Fibroblast of skin of scalp (primary cell): Measurements from ENCODE around the gene MAN2C1.
"Not testable (repeated sequence)": the region's sequence is repeated elsewhere in the genome, so short reads cannot be mapped to it uniquely, and the experiment has no call there.

Experiments used
- DNase-seq: peaks from one replicate; pipeline ENCODE4 v3.0.0-alpha.2; 2013

MAN2C1 gene

DNA sequence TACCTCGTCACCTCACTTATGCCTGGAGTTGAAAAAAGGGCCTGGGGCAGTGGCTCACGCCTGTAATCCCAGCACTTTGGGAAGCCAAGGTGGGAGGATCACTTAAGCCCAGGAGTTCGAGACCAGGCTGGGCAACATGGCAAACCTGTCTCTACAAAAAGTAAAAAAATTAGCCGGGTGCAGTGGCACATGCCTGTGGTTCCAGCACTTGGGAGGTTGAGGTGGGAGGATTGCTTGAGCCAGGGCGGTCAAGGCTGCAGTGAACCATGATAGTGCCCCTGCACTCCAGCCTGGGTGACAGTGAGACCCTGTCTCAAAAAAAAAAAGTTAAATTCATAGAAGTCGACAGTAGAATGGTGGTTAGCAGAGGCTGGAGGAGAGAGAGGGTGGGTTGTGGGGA lies 26.2 kb downstream of the MAN2C1 start:
- no peak for DNase-seq

DNA sequence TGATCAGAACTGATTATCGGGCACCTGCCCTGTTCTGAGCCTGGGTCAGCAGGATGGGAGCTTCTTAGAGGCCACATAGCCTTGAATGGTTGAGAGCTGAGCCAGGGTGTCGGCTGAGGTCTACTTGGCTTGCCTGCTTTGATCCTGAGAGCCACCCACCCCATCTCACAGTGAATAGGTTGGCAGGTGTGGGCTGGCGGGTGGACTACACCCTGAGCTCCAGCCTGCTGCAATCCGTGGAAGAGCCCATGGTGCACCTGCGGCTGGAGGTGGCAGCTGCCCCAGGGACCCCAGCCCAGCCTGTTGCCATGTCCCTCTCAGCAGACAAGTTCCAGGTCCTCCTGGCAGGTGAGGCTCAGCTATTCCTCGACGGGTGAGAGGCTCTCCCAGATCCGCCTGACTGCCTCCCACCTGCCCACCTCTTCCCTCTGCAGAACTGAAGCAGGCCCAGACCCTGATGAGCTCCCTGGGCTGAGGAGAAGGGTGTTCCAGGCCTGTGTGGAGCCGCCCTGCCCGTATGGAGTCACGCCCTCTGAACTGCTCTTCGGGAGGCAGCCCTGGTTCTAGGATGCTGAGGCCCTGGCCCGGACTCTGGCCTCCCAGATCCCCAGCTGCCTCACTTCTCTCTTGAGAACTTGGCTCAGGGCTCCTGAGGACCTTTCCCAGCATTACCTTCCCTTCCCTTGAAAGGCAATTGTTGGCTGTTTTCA lies 28.7 kb downstream of the MAN2C1 start:
- DNase-seq: no peak

- no peak for DNase-seq
Measured at GRCh38 chr15:75338661-75339240, 29.7 kb downstream of the MAN2C1 start.

DNA sequence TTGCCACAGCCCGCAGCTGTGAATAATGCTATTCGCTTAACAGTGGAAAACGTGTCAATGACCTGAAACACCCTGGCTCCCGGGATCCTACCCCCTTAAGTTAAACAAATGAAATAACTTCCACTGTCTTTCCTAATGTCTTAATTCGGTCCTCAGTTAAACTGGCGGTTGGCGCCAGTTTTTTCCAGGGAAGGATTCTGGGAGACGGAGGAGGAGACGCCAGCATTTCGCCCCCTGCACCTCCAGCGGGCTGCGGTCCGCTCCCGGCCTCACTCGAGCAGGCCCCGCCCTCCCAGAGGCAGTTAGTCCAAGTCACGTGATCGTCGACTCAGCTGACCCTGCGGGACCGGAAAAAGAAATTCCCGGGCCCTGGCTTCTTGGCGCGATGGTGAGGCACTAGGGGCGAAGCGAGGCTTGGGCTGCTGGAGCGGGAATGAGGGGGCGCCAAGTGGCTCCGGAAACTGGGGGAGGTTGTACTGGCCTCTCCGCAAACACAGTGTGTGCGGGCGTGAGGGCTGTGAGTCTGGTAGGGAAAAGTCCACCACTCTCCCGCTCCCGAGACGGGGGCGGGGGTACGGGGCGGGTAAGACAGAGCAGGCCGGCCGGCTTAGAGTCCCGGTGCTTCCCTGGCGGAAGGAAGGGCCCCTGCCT lies 32.6 kb downstream of the MAN2C1 start, which contains the start of gene COMMD4:
TSS of gene COMMD4 (plus strand) at position 359 of the 651 bp plus-strand sequence. CDS start at position 386, 27 bp downstream.
- peak; percentile 98 for DNase-seq

GRCh38 chr15:75335313-75335704 lies 33.1 kb downstream of the MAN2C1 start:
- DNase-seq: no peak

DNA sequence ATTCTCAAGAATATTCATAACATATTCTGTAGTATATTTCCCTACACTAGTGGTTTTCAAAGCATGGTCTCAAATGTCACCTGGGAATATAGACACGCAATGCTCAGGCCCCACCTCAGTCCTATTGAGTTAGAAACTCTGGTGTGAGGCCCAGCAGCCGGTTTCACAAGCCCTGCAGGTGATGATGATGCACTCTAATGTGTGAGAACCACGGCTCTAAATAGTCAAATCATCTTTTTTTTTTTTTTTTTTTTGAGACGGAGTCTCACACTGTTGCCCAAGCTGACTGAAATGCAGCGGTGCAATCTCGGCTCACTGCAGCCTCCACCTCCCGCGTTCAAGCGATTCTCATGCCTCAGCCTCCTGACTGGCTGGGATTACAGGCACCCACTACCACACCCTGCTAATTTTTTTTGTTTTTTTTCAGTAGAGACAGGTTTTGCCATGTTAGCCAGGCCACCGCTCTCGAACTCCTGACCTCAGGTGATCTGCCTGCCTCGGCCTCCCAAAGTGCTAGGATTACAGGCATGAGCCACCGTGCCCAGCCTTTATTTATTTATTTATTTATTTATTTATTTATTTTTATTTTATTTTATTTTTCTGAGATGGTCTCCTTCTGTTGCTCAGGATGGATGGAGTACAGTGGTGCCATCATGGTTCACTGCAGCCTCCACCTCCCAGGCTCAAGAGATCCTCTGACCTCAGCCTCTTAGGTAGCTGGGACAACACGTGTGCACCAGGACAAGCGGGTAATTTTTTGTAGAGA lies 34.6 kb downstream of the MAN2C1 start:
- DNase-seq: not testable (repeated sequence)

DNA sequence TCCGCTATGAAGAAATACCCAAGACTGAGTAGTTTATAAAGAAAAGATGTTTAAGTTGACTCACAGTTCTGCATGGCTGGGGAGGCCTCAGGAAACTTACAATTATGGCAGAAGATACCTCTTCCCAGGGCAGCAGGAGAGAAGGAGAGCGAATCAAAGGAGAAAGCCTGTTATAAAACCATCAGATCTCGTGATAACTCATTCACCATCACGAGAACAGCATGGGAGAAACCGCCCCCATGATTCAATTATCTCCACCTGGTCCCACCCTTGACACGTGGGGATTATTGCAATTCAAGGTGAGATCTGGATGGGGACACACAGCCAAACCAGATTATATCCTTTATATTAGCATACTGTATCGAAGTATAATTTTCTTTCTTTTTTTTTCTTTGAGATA lies 36.3 kb downstream of the MAN2C1 start:
- not testable (repeated sequence) for DNase-seq

- DNase-seq: no peak
Measured at GRCh38 chr15:75329571-75329970, 38.8 kb downstream of the MAN2C1 start.

- no peak for DNase-seq
Measured at GRCh38 chr15:75328493-75329314, 39.7 kb downstream of the MAN2C1 start.

- DNase-seq: no peak
Measured at GRCh38 chr15:75327491-75327890, 40.9 kb downstream of the MAN2C1 start.

GRCh38 chr15:75327005-75327404 lies 41.4 kb downstream of the MAN2C1 start:
- DNase-seq: no peak

DNA sequence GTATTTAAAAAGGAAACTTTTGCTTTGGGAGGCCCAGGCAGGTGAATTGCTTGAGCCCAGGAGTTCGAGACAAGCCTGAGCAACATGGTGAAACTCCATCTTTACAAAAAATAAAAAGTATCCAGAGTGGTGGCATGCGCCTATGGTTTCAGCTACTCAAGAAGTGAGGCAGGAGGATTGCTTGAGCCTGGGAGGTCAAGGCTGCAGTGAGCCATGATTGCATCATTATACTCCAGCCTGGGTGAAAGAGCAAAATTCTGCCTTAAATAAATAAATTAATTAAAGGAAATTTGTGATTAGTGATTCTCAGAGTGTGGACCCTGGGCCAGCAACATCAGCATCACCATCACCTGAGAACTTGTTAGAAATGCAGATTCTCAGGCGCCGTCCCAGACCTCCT lies 42.5 kb downstream of the MAN2C1 start:
- no peak for DNase-seq

GRCh38 chr15:75321711-75322110 lies 46.7 kb downstream of the MAN2C1 start:
- DNase-seq: no peak

GRCh38 chr15:75319231-75319897 lies 49.0 kb downstream of the MAN2C1 start:
- not testable (repeated sequence) for DNase-seq

DNA sequence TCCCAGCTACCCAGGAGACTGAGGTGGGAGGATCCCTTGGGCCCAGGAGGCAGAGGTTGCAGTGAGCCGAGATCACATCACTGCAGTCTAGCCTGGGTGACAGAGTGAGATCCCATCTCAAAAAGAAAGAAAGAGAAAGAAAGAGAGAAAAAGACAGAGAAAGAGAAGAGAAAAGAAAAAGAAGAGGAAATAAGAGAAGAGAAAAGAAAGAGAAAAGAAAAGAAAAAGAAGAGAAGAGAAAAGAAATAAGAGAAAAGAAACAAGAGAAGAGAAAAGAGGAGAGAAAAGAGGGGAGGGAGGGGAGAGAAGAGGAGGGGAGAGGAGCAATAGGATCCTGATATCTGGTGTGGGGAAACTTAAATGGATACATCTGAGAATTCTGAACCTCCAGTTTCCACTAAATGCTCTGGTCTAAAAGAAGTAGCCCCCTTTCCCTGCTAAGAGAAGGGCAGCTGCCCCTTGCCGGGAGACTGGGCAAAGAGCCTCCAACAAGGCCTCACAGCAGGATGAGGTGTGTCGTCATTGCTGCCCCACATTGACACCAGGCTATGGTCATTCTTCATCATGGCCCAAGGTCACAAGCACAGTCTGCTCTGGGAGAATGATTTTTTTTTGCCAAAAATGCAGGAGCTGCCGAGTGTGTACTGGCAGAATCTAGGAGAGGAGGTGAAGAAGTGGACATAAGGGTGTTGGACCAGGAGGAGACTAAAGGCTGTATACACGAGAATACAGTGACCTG lies 53.7 kb downstream of the MAN2C1 start:
- no peak for DNase-seq

GRCh38 chr15:75313116-75313845 lies 55.1 kb downstream of the MAN2C1 start:
- DNase-seq: no peak

DNA sequence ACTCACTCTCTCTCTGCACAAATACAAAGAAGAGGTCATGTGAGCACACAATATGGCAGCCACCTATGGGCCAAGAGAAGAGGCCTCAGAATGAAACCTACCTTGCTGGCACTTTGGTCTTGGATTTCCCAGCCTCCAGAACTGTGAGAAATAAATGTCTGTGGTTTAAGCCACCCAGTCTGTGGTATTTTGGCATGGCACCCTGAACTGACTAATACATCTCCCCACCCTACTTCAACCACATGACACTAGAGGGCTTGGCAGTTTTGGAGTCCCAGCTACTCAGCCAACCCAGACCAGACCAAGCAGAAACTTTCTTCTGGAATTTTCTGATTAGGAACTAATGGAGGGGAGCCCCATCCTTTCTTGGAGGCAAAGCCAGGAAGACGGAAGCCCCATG lies 55.9 kb downstream of the MAN2C1 start:
- DNase-seq: peak; percentile 48

- peak; percentile 13 for DNase-seq
Measured at GRCh38 chr15:75309711-75310110, 58.7 kb downstream of the MAN2C1 start.

GRCh38 chr15:75307778-75308390 lies 60.5 kb downstream of the MAN2C1 start:
- peak; percentile 15 for DNase-seq

DNA sequence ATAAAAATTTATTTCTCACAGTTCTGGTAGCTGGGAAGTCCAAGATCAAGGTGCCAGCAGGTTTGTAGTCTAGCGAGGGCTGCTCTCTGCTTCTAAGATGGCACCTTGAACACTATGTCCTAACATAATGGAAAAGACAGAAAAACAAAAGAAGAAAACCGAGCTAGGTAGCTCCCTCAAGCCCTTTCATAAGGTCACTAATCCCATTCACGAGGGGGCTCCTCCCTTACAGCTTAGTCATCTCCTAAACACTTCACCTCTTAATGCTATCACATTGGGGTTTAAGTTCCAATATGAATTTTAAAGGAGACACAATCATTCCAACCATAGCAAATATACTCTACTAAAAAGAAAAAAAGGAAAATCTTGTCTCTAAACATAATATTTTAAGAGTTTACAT lies 62.2 kb downstream of the MAN2C1 start:
- DNase-seq: no peak
